ENCODE data around the gene CACNA1H. TPM values are rescaled to one million over a fixed set of nuclear protein-coding genes. Genes with fewer than 3 reads are reported as not detected.
A peak's percentile ranks its signal among the peaks of the same experiment; 100 is the strongest.
"Not testable (repeated sequence)": the region's sequence is repeated elsewhere in the genome, so short reads cannot be mapped to it uniquely, and the experiment has no call there.

The CACNA1H gene
- total and polyA plus RNA-seq, 2 donors (not counting 3 experiments of a cell fraction or from before 2014, with no cell fraction given): 0.03 TPM; not detected in 1

GRCh38 chr16:1245452-1246020 lies 92.6 kb downstream of the CACNA1H start:
- Histone ChIP-seq H2AFZ (ENCODE audit: low read depth, low read length) (no peak overlapping the region), H3K27ac (ENCODE audit: insufficient read depth, low read depth, low read length) (no peak overlapping the region), H3K9me3 (replicated peaks; ENCODE audit: control insufficient read depth, insufficient read depth, low read length) (no peaks in the 10 kb centered on the region), H3K4me2 (ENCODE audit: insufficient read depth, low read length) (no peak overlapping the region), H3K4me1 (ENCODE audit: control insufficient read depth, extremely low read depth, insufficient read depth, low read length) (no peaks in the 10 kb centered on the region), H3K4me3 (replicated peaks in 1 of 3; ENCODE audit: insufficient read depth in 1 of 3, low read depth in 1 of 3, low read length in 3 of 3) (no peak overlapping the region), H3K27me3 (ENCODE audit: control insufficient read depth in 2 of 2, insufficient read depth in 2 of 2, low read length in 2 of 2) (no peaks in the 10 kb centered on the region), H4K20me1 (replicated peaks; ENCODE audit: control insufficient read depth, extremely low read depth, insufficient read depth, low read length) (no peaks in the 10 kb centered on the region), H3K9ac (replicated peaks; ENCODE audit: extremely low read depth, insufficient read depth, low read length) (no peak overlapping the region), H3K9me1 (replicated peaks; ENCODE audit: control insufficient read depth, extremely low read depth, insufficient read depth, low read length) (no peaks in the 10 kb centered on the region), H3K79me2 (ENCODE audit: control insufficient read depth, insufficient read depth, low read length) (no peaks in the 10 kb centered on the region), H3K36me3 (ENCODE audit: control insufficient read depth in 2 of 2, extremely low read depth in 1 of 2, insufficient read depth in 2 of 2, low read length in 2 of 2) (no peaks in the 10 kb centered on the region)
- no TSS peak for BruUV-seq (replicated peaks)
- dilution Hi-C loops (cut with MboI; ENCODE audit: extremely low pct_ligation_motif_present, low sequenced_read_pairs): no loop called here
- POLR2A ChIA-PET: no interaction called here
- TF ChIP-seq GATA2 (IDR thresholded peaks at IDR 0.05; ENCODE audit: insufficient read depth, insufficient read length, low read depth, low read length) (no peak), JUN (IDR thresholded peaks at IDR 0.05; ENCODE audit: borderline replicate concordance, insufficient read depth, insufficient read length, low read depth) (no peak)
- intact Hi-C loops (cut with micrococcal nuclease): no loop called here
- DNase-seq (ENCODE audit: low read depth, low spot score) (no peak), FAIRE-seq (no peak)
- CTCF ChIA-PET: no interaction called here

GRCh38 chr16:1247903-1248537 lies 95.1 kb downstream of the CACNA1H start:
- dilution Hi-C loops (cut with MboI; ENCODE audit: extremely low pct_ligation_motif_present, low sequenced_read_pairs): not testable (repeated sequence)

GRCh38 chr16:1249031-1249755 lies 96.3 kb downstream of the CACNA1H start:
- H3K9me3 ChIP-seq (replicated peaks; ENCODE audit: control insufficient read depth, insufficient read depth, low read length); DNase-seq (ENCODE audit: low read depth, low spot score); H3K4me2 ChIP-seq (ENCODE audit: insufficient read depth, low read length); dilution Hi-C loops (cut with MboI; ENCODE audit: extremely low pct_ligation_motif_present, low sequenced_read_pairs); H3K4me1 ChIP-seq (ENCODE audit: control insufficient read depth, extremely low read depth, insufficient read depth, low read length); H3K79me2 ChIP-seq (ENCODE audit: control insufficient read depth, insufficient read depth, low read length); H2AFZ ChIP-seq (ENCODE audit: low read depth, low read length); H3K27me3 ChIP-seq (ENCODE audit: control insufficient read depth in 2 of 2, insufficient read depth in 2 of 2, low read length in 2 of 2); H3K4me3 ChIP-seq (replicated peaks in 1 of 3; ENCODE audit: insufficient read depth in 1 of 3, low read depth in 1 of 3, low read length in 3 of 3); H3K9ac ChIP-seq (replicated peaks; ENCODE audit: extremely low read depth, insufficient read depth, low read length); H3K36me3 ChIP-seq (ENCODE audit: control insufficient read depth in 2 of 2, extremely low read depth in 1 of 2, insufficient read depth in 2 of 2, low read length in 2 of 2); intact Hi-C loops (cut with micrococcal nuclease); BruUV-seq (replicated peaks); H3K27ac ChIP-seq (ENCODE audit: insufficient read depth, low read depth, low read length); H3K9me1 ChIP-seq (replicated peaks; ENCODE audit: control insufficient read depth, extremely low read depth, insufficient read depth, low read length); H4K20me1 ChIP-seq (replicated peaks; ENCODE audit: control insufficient read depth, extremely low read depth, insufficient read depth, low read length); POLR2A ChIA-PET; CTCF ChIA-PET: not testable (repeated sequence)
- peak; percentile 98 for FAIRE-seq

More at GRCh38 chr16:1247903-1248537, 95.1 kb downstream of the CACNA1H start:
- H3K79me2 ChIP-seq (ENCODE audit: control insufficient read depth, insufficient read depth, low read length); H3K36me3 ChIP-seq (ENCODE audit: control insufficient read depth in 2 of 2, extremely low read depth in 1 of 2, insufficient read depth in 2 of 2, low read length in 2 of 2); H4K20me1 ChIP-seq (replicated peaks; ENCODE audit: control insufficient read depth, extremely low read depth, insufficient read depth, low read length); H3K9ac ChIP-seq (replicated peaks; ENCODE audit: extremely low read depth, insufficient read depth, low read length); H2AFZ ChIP-seq (ENCODE audit: low read depth, low read length); H3K4me1 ChIP-seq (ENCODE audit: control insufficient read depth, extremely low read depth, insufficient read depth, low read length); DNase-seq (ENCODE audit: low read depth, low spot score); H3K9me3 ChIP-seq (replicated peaks; ENCODE audit: control insufficient read depth, insufficient read depth, low read length); BruUV-seq (replicated peaks); H3K4me2 ChIP-seq (ENCODE audit: insufficient read depth, low read length); H3K4me3 ChIP-seq (replicated peaks in 1 of 3; ENCODE audit: insufficient read depth in 1 of 3, low read depth in 1 of 3, low read length in 3 of 3); intact Hi-C loops (cut with micrococcal nuclease); H3K27me3 ChIP-seq (ENCODE audit: control insufficient read depth in 2 of 2, insufficient read depth in 2 of 2, low read length in 2 of 2); H3K27ac ChIP-seq (ENCODE audit: insufficient read depth, low read depth, low read length); H3K9me1 ChIP-seq (replicated peaks; ENCODE audit: control insufficient read depth, extremely low read depth, insufficient read depth, low read length); POLR2A ChIA-PET: not testable (repeated sequence)
- FAIRE-seq: peak; percentile 18
- CTCF ChIA-PET: interaction anchor here (1.1 kb wide), 1 partner anchor 191 kb away, joined by 4 read pairs; no protein-coding TSS in a partner anchor

Data from endothelial cell of umbilical vein (primary cell).